ENCODE measurements around the gene DIAPH3.

DNA sequence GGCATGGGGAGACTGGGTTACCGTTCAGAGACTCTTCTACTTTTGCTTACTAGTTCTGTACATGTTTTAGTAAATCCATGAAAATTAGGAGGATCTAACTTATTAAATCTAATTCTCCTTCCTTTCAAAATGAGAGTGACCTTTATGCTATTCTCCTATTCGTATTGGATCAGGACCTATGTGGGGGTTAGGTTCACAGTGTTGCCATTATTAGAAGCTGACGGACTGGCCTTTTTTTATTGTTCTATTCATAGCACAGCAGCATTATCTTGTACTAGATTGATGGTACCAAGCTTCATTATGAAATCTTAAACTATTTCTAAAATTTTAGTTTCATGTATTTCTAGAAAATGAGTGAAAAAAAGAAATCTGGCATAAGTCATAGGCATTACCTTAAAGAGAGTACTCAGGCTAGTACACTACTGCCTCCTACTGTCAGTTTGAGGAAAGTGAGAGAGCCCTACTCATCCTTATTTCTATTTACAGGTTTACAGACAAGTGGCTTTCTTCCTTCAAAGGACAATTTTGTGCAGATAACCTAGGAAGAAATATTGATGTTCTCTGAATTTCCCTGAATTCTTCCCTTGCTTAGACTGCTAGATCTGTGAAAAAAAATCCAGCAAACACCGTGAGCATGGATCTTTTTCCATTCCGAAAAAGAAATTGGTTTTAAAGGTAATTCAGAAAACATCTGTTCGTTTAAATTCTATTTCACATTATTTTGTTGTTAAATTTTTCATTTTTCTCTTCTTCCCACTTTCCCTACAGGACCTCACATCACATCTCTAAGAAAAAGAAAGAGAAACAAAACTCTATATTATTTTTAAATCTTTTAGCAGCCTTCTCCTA is 485.5 kb downstream of the DIAPH3 start:
- TF ChIP-seq, protein P1, sequence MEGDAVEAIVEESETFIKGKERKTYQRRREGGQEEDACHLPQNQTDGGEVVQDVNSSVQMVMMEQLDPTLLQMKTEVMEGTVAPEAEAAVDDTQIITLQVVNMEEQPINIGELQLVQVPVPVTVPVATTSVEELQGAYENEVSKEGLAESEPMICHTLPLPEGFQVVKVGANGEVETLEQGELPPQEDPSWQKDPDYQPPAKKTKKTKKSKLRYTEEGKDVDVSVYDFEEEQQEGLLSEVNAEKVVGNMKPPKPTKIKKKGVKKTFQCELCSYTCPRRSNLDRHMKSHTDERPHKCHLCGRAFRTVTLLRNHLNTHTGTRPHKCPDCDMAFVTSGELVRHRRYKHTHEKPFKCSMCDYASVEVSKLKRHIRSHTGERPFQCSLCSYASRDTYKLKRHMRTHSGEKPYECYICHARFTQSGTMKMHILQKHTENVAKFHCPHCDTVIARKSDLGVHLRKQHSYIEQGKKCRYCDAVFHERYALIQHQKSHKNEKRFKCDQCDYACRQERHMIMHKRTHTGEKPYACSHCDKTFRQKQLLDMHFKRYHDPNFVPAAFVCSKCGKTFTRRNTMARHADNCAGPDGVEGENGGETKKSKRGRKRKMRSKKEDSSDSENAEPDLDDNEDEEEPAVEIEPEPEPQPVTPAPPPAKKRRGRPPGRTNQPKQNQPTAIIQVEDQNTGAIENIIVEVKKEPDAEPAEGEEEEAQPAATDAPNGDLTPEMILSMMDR (conservative IDR thresholded peaks at IDR 0.05; ENCODE audit: low read depth, low read length), result peak; percentile 88
- TF ChIP-seq, protein P2, sequence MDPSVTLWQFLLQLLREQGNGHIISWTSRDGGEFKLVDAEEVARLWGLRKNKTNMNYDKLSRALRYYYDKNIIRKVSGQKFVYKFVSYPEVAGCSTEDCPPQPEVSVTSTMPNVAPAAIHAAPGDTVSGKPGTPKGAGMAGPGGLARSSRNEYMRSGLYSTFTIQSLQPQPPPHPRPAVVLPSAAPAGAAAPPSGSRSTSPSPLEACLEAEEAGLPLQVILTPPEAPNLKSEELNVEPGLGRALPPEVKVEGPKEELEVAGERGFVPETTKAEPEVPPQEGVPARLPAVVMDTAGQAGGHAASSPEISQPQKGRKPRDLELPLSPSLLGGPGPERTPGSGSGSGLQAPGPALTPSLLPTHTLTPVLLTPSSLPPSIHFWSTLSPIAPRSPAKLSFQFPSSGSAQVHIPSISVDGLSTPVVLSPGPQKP (IDR thresholded peaks at IDR 0.05; ENCODE audit: borderline replicate concordance, low read depth, low read length), result no peak
- TF ChIP-seq MXI1 (IDR thresholded peaks at IDR 0.05; ENCODE audit: borderline replicate concordance, low read depth, low read length), result no peak
- TF ChIP-seq RFX5 (IDR thresholded peaks at IDR 0.05; ENCODE audit: low read depth, low read length), result no peak
- no peak for TF ChIP-seq NFE2L2 (IDR thresholded peaks at IDR 0.05; ENCODE audit: low read depth, low read length)
- no peak for TF ChIP-seq MAFK (IDR thresholded peaks at IDR 0.05; ENCODE audit: low read depth, low read length)
- no peak for TF ChIP-seq MAZ (IDR thresholded peaks at IDR 0.05; ENCODE audit: borderline replicate concordance, low read depth, low read length)
